Uterus (tissue), 4 donors: ENCODE measurements around the gene MAD1L1. TPM values are rescaled to one million over a fixed set of nuclear protein-coding genes. Genes with fewer than 3 reads are reported as not detected.

Source experiments
- DNase-seq, 2 donors: peaks; one replicate each; pipeline ENCODE4 v3.0.0-alpha.2; 2019 to 2020
- H3K27ac ChIP-seq, 2 donors: fragments of 200-600 bp; sonication (generic); 1 replicate in 1 of 2; 2 replicates in 1 of 2; pipeline ENCODE4 v1.5.1; 2016 to 2018
- H3K27me3 ChIP-seq, 2 donors: fragments of 200-600 bp; sonication (generic); one replicate each; pipeline ENCODE4 v1.5.1; 2018 to 2019; ENCODE audit warnings: control low read depth in 1 of 2
- H3K36me3 ChIP-seq, 2 donors: fragments of 200-600 bp; sonication (generic); one replicate each; pipeline ENCODE4 v1.5.1; 2019; ENCODE audit warnings: control low read depth in 1 of 2
- H3K4me1 ChIP-seq, 2 donors: fragments of 200-600 bp; sonication (generic); one replicate each; pipeline ENCODE4 v1.5.1; 2018 to 2019; ENCODE audit warnings: control low read depth in 1 of 2
- H3K4me3 ChIP-seq, 2 donors: fragments of 200-600 bp; sonication (generic); 1 replicate in 1 of 2; 2 replicates in 1 of 2; pipeline ENCODE4 v1.5.1; 2018 to 2019; ENCODE audit warnings: mild to moderate bottlenecking in 1 of 2
- H3K9me3 ChIP-seq, 2 donors: fragments of 200-600 bp; sonication (generic); one replicate each; pipeline ENCODE4 v1.5.1; 2019; ENCODE audit warnings: control low read depth in 1 of 2
- CTCF ChIP-seq, 4 experiments: fragments of 200-600 bp in 2 of 4; fragments of 450-650 bp in 2 of 4; sonication (generic) in 2 of 4; IDR thresholded peaks; one replicate each; pipeline ENCODE4 v1.5.1; 2016 to 2019; ENCODE audit warnings: antibody characterized with exemption in 4 of 4, mild to moderate bottlenecking in 2 of 4, moderate library complexity in 1 of 4
- POLR2A ChIP-seq, 2 donors: fragments of 450-650 bp; IDR thresholded peaks; one replicate each; pipeline ENCODE4 v1.6.1; 2016; ENCODE audit warnings: antibody characterized with exemption in 2 of 2, mild to moderate bottlenecking in 1 of 2, moderate library complexity in 1 of 2
- intact Hi-C: fragments of 100-400 bp; cut with DNase I; formaldehyde crosslinking; loops from one replicate; pipeline ENCODE4 v1.15.1; 2023; ENCODE audit warnings: low total_unique reads
- total RNA-seq, 4 donors: library from RNA; depleted of rRNA in 3 of 4; stranded (reverse); fragments of >200 nt in 3 of 4; gene quantifications; one replicate each; pipeline versions ENCODE4 v1.1.0 to v1.2.4, GENCODE V29; 2014 to 2023
- donor health status: DM: yes; HTN: yes; CAD: no.

Gene MAD1L1
- total RNA-seq, 4 donors from 2014 or later = 13.3 to 37.4 (median 33.1) TPM

DNA sequence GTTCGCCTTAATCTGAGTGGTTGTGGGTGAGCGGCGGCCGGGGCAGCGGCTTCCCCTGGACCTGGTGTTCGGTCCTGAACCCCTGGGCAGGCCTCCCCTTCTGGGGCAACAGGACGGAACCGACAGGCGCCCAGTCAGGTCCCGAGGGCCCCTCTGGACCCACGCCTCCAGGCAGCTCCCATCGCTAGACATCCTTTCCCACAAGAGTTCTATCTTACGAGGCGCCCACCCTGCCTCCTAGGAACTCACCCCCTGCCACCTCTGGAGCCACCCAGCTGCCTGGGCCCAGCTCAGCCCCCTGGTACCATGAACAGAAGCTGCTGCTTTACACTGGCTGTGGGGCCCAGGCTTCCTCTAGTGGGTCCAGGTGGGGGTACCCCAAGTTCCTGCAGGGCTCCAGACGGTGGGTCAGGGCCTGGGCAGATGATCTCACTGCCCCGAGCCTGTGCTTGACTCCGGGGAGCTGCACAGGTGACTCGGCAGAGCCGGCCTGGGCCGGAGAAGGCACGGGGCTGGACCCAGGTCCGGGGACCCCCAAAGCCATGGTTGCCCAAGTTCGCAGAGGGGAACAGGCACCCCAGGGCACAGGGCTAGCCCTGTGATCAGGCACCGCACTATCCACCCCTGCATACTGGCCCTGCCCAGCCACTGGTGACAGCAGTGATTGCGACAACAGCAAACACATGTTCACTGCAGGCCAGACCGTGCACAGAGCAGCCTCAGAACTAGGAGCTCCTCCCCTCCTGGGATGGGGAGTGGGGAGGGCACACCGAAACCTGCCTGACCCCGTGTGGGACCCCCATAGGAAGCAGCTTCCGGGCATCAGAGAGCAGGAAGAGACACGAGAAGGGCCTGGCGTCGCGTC lies 382.4 kb downstream of the MAD1L1 start:
- TF ChIP-seq CTCF (IDR thresholded peaks at IDR 0.05) = no peak
- no peak for TF ChIP-seq POLR2A (IDR thresholded peaks at IDR 0.05)
- Histone ChIP-seq H3K27ac (no peak overlapping the region), H3K27me3 (no peaks in the 10 kb centered on the region), H3K9me3 (no peaks in the 10 kb centered on the region), H3K36me3 (no peaks in the 10 kb centered on the region), H3K4me1 (no peaks in the 10 kb centered on the region), H3K4me3 (no peak overlapping the region)
- intact Hi-C loops = no loop called here
- DNase-seq = no peak

- intact Hi-C loops = no loop called here
- Histone ChIP-seq H3K36me3 (no peaks in the 10 kb centered on the region), H3K4me1 (no peaks in the 10 kb centered on the region), H3K4me3 (no peak overlapping the region), H3K9me3 (no peaks in the 10 kb centered on the region), H3K27me3 (no peaks in the 10 kb centered on the region), H3K27ac (no peak overlapping the region)
- DNase-seq = no peak
- TF ChIP-seq POLR2A (IDR thresholded peaks at IDR 0.05) (no peak), CTCF (IDR thresholded peaks at IDR 0.05) (no peak)
These were observed 383.2 kb downstream of the MAD1L1 start for GRCh38 chr7:1849351-1850041.

DNA sequence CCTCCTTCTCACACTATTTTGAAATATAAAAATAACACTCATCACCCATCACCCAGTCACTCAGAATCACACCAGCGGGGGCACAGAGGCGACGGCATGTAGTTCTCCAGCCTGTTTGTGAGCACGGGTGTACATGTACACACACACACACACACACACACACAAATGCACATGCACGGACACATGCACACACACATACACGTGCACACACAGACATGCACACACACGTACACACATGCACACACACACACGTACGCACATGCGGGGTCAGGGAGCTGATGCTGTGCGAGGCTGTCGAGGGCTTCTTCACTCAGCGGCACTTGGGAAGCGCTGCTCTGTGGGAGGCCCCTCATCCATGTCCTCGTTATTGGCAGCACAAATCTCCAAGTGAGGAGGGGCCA lies 383.8 kb downstream of the MAD1L1 start:
- TF ChIP-seq CTCF (IDR thresholded peaks at IDR 0.05) (no peak), POLR2A (IDR thresholded peaks at IDR 0.05) (no peak)
- H3K4me1 ChIP-seq = no peaks in the 10 kb centered on the region
- H3K9me3 ChIP-seq = no peaks in the 10 kb centered on the region
- DNase-seq = no peak
- no peaks in the 10 kb centered on the region for H3K27me3 ChIP-seq
- H3K4me3 ChIP-seq = no peak overlapping the region
- no peak overlapping the region for H3K27ac ChIP-seq
- intact Hi-C loops = no loop called here
- no peaks in the 10 kb centered on the region for H3K36me3 ChIP-seq

- Histone ChIP-seq H3K4me3 (no peak overlapping the region), H3K9me3 (no peaks in the 10 kb centered on the region), H3K27me3 (no peaks in the 10 kb centered on the region), H3K4me1 (no peaks in the 10 kb centered on the region), H3K27ac (no peak overlapping the region), H3K36me3 (no peaks in the 10 kb centered on the region)
- intact Hi-C loops = no loop called here
- TF ChIP-seq CTCF (IDR thresholded peaks at IDR 0.05) (no peak), POLR2A (IDR thresholded peaks at IDR 0.05) (no peak)
- DNase-seq = no peak
These were observed 384.6 kb downstream of the MAD1L1 start for GRCh38 chr7:1848013-1848640.
